H1 (cell line): Measurements from ENCODE around the gene DOCK1.

Experiments used
- ATF3 ChIP-seq: IDR thresholded peaks from 2 replicates; pipeline ENCODE4 v1.6.1; 2011; ENCODE audit warnings: low read depth, mild to moderate bottlenecking, low read length; ENCODE audit not compliant: insufficient read depth
- CHD7 ChIP-seq: fragments of 300-600 bp; sonication (generic); IDR thresholded peaks from 2 replicates; pipeline ENCODE4 v1.7.1; 2012; ENCODE audit warnings: low read length, moderate library complexity, mild to moderate bottlenecking, inconsistent platforms; ENCODE audit not compliant: insufficient replicate concordance
- CTCF ChIP-seq, 3 experiments: IDR thresholded peaks; 1 replicate in 2 of 3; 2 replicates in 1 of 3; pipeline versions ENCODE4 v1.5.1 to v1.6.1; 2011; ENCODE audit warnings: low read length in 3 of 3, mild to moderate bottlenecking in 3 of 3, inconsistent platforms in 2 of 3, low read depth in 1 of 3, moderate library complexity in 1 of 3; ENCODE audit not compliant: insufficient read depth in 1 of 3; ENCODE audit errors: control extremely low read depth in 1 of 3
- EZH2 ChIP-seq: fragments of 200-600 bp; sonication (generic); IDR thresholded peaks from 2 replicates; pipeline ENCODE4 v1.7.1; 2012; ENCODE audit warnings: low read depth, mild to moderate bottlenecking, moderate library complexity, low read length, inconsistent platforms; ENCODE audit not compliant: severe bottlenecking
- GTF2F1 ChIP-seq: IDR thresholded peaks from 2 replicates; pipeline ENCODE4 v1.6.1; 2012; ENCODE audit warnings: low read depth, low read length, improper control_type of control experiment, borderline replicate concordance
- POLR2A ChIP-seq, 2 experiments: IDR thresholded peaks; 1 replicate in 1 of 2; 2 replicates in 1 of 2; pipeline ENCODE4 v1.6.1; 2011; ENCODE audit warnings: low read depth in 2 of 2, low read length in 2 of 2, mild to moderate bottlenecking in 2 of 2; ENCODE audit errors: control extremely low read depth in 1 of 2
- RAD21 ChIP-seq, 2 experiments: IDR thresholded peaks in 1 of 2; conservative IDR thresholded peaks in 1 of 2; 2 replicates each; pipeline ENCODE4 v1.6.1; 2011; ENCODE audit warnings: low read depth in 2 of 2, low read length in 2 of 2, improper control_type of control experiment in 1 of 2, inconsistent platforms in 1 of 2, mild to moderate bottlenecking in 1 of 2, moderate library complexity in 1 of 2
- SIN3A ChIP-seq, 2 experiments: IDR thresholded peaks in 1 of 2; conservative IDR thresholded peaks in 1 of 2; 2 replicates each; pipeline ENCODE4 v1.6.1; 2011 to 2012; ENCODE audit warnings: low read length in 2 of 2, improper control_type of control experiment in 1 of 2, low read depth in 1 of 2, mild to moderate bottlenecking in 1 of 2
- TEAD4 ChIP-seq: IDR thresholded peaks from 2 replicates; pipeline ENCODE4 v1.6.1; 2012; ENCODE audit warnings: low read depth, low read length, inconsistent platforms, mixed read lengths
- USF2 ChIP-seq: IDR thresholded peaks from 2 replicates; pipeline ENCODE4 v1.6.1; 2011; ENCODE audit warnings: low read length, improper control_type of control experiment
- YY1 ChIP-seq: IDR thresholded peaks from 2 replicates; pipeline ENCODE4 v1.6.1; 2011; ENCODE audit warnings: low read depth, mild to moderate bottlenecking, low read length
- ZNF274 ChIP-seq: IDR thresholded peaks from 2 replicates; pipeline ENCODE4 v1.7.0; 2012; ENCODE audit warnings: low read length, borderline replicate concordance; ENCODE audit errors: extremely low read depth

GRCh38 chr10:127449490-127449889 is 544.3 kb downstream of the DOCK1 start:
- no peak for TF ChIP-seq YY1
- no peak for TF ChIP-seq CTCF (IDR thresholded peaks at IDR 0.05; ENCODE audit: control extremely low read depth in 1 of 3, insufficient read depth in 1 of 3, low read depth in 1 of 3, low read length in 3 of 3)
- no peak for TF ChIP-seq CHD7
- no peak for TF ChIP-seq SIN3A (conservative IDR thresholded peaks at IDR 0.05 in 1 of 2, IDR thresholded peaks at IDR 0.05 in 1 of 2; ENCODE audit: low read depth in 1 of 2, low read length in 2 of 2)
- TF ChIP-seq GTF2F1: no peak
- no peak for TF ChIP-seq ZNF274
- no peak for TF ChIP-seq TEAD4
- TF ChIP-seq EZH2: no peak
- TF ChIP-seq POLR2A (IDR thresholded peaks at IDR 0.05; ENCODE audit: control extremely low read depth in 1 of 2, low read depth in 2 of 2, low read length in 2 of 2): no peak
- TF ChIP-seq RAD21 (IDR thresholded peaks at IDR 0.05 in 1 of 2, conservative IDR thresholded peaks at IDR 0.05 in 1 of 2; ENCODE audit: low read depth in 2 of 2, low read length in 2 of 2): no peak
- TF ChIP-seq USF2: no peak
- TF ChIP-seq ATF3: no peak
